HTERT RPE-1 (cell line): Measurements from ENCODE around the gene PRKACA.
"Not testable (repeated sequence)": the region's sequence is repeated elsewhere in the genome, so short reads cannot be mapped to it uniquely, and the experiment has no call there.

ENCODE experiments used
- in situ Hi-C: fragments of 300-500 bp; cut with MboI; formaldehyde crosslinking; loops from 4 replicates; pipeline ENCODE4 v1.14.3; 2020; ENCODE audit warnings: low sequenced_read_pairs

The PRKACA gene

GRCh38 chr19:14052470-14052869 is 65.1 kb downstream of the PRKACA start:
- in situ Hi-C loops, result no loop called here

- in situ Hi-C loops, result no loop called here
Measured at GRCh38 chr19:14051980-14052379, 65.6 kb downstream of the PRKACA start.

GRCh38 chr19:14050961-14051360 is 66.6 kb downstream of the PRKACA start:
- in situ Hi-C loops, result not testable (repeated sequence)

GRCh38 chr19:14050512-14050911 is 67.0 kb downstream of the PRKACA start:
- in situ Hi-C loops, result no loop called here

GRCh38 chr19:14048443-14049153 is 69.0 kb downstream of the PRKACA start:
- in situ Hi-C loops, result no loop called here

GRCh38 chr19:14047866-14048265 is 69.7 kb downstream of the PRKACA start:
- in situ Hi-C loops, result not testable (repeated sequence)

- in situ Hi-C loops, result not testable (repeated sequence)
Measured at GRCh38 chr19:14042659-14043608, 74.6 kb downstream of the PRKACA start.
